ENCODE measurements around the gene SYTL3. TPM values are rescaled to one million over a fixed set of nuclear protein-coding genes. Genes with fewer than 3 reads are reported as not detected.
"Not testable (repeated sequence)": the region's sequence is repeated elsewhere in the genome, so short reads cannot be mapped to it uniquely, and the experiment has no call there.

Gene SYTL3
- total and polyA plus RNA-seq, 4 donors, result 2.0 to 4.6 (median 3.2) TPM

DNA sequence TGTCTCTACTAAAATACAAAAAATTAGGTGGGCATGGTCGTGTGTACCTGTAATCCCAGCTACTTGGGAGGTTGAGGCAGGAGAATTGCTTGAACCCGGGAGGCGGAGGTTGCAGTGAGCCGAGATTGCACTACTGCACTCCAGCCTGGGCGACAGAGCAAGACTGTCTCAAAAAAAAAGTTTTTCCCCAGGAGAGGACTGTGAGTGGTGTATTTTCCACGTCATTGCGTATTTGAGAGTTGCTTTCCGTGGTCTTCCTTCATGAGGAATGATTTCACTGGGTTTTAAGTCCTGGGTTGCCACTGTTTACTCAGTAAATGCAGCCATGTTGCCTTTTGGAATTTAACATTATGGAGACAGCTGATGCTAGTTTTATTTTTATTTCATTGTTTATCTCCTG is 22.3 kb downstream of the SYTL3 start:
- H3K27me3 ChIP-seq (ENCODE audit: control insufficient read depth, insufficient read depth, low read length); H3K9me3 ChIP-seq (ENCODE audit: control insufficient read depth, insufficient read depth, low read length); H3K4me1 ChIP-seq (ENCODE audit: control insufficient read depth, insufficient read depth, low read length); H3K27ac ChIP-seq (ENCODE audit: low read depth, low read length); H3K36me3 ChIP-seq (ENCODE audit: control insufficient read depth, insufficient read depth, low read length); DNase-seq (ENCODE audit: low read depth in 4 of 6, low spot score in 6 of 6); H3K4me3 ChIP-seq (ENCODE audit: low read depth, low read length): not testable (repeated sequence)
- 84% methylated on average over 4 of the region's 8 CpGs for WGBS (ENCODE audit: insufficient coverage)

DNA sequence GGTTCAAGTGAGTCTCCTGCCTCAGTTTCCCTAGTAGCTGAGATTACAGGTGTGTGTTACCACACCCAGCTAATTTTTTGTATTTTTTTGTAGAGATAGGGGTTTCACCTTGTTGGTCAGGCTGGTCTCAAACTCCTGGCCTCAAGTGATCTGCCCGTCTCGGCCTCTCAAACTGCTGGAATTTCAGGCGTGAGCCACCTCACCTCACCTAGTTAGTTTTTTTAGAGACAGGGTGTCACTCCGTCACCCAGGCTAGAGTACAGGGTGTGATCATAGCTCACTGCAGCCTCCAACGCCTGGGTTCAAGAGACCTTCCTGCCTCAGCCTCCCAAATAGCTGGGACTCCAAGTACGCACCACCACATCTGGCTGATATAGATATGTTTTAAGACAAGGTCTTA is 22.9 kb downstream of the SYTL3 start:
- H3K4me3 ChIP-seq (ENCODE audit: low read depth, low read length), result no peak overlapping the region
- H3K27me3 ChIP-seq (ENCODE audit: control insufficient read depth, insufficient read depth, low read length), result no peaks in the 10 kb centered on the region
- no peaks in the 10 kb centered on the region for H3K9me3 ChIP-seq (ENCODE audit: control insufficient read depth, insufficient read depth, low read length)
- no peaks in the 10 kb centered on the region for H3K4me1 ChIP-seq (ENCODE audit: control insufficient read depth, insufficient read depth, low read length)
- no peak overlapping the region for H3K27ac ChIP-seq (ENCODE audit: low read depth, low read length)
- no peaks in the 10 kb centered on the region for H3K36me3 ChIP-seq (ENCODE audit: control insufficient read depth, insufficient read depth, low read length)
- 100% methylated on average over 2 of the region's 6 CpGs for WGBS (ENCODE audit: insufficient coverage)
- no peak for DNase-seq (ENCODE audit: low read depth in 4 of 6, low spot score in 6 of 6)

DNA sequence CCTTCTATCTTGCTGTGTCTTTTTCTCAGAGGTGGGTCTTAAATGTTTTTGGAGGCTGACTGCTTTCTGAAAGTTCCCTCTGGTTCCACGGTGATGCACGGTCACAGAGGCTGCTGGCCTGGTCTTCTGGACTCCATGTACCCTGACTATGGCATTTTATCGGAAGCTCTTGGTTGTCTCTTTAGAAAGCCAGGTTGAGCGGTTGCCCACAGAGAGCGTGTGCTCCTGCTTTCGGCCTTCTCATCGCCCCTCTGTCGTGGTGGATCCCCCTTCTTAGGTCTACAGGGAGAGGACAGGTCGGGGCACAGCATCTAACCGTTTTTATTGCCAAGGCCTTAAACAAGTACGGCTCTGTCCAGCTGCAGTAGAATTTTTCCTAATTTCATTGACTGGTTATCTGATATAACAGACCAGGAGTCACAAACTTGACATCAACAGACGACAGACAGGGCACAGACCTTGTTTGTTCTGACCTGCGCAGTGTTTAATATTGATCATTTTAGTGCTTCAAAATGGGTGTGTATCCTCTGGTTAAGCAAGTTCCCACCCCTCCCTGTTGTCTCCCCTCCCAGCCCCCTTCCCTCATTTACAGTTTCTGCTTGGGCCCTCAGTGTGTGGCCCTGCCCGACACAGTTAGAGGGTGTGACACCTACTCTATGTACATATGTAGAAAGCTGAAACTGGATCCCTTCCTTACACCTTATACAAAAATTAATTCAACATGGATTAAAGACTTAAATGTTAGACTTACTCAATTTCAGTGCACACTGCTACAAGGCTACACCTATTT is 24.7 kb downstream of the SYTL3 start:
- H3K36me3 ChIP-seq (ENCODE audit: control insufficient read depth, insufficient read depth, low read length), result no peaks in the 10 kb centered on the region
- no peak for DNase-seq (ENCODE audit: low read depth in 4 of 6, low spot score in 6 of 6)
- no peaks in the 10 kb centered on the region for H3K9me3 ChIP-seq (ENCODE audit: control insufficient read depth, insufficient read depth, low read length)
- WGBS (ENCODE audit: insufficient coverage), result 95% methylated on average over 8 of the region's 14 CpGs
- no peaks in the 10 kb centered on the region for H3K4me1 ChIP-seq (ENCODE audit: control insufficient read depth, insufficient read depth, low read length)
- H3K4me3 ChIP-seq (ENCODE audit: low read depth, low read length), result no peak overlapping the region
- no peak overlapping the region for H3K27ac ChIP-seq (ENCODE audit: low read depth, low read length)
- H3K27me3 ChIP-seq (ENCODE audit: control insufficient read depth, insufficient read depth, low read length), result no peaks in the 10 kb centered on the region

DNA sequence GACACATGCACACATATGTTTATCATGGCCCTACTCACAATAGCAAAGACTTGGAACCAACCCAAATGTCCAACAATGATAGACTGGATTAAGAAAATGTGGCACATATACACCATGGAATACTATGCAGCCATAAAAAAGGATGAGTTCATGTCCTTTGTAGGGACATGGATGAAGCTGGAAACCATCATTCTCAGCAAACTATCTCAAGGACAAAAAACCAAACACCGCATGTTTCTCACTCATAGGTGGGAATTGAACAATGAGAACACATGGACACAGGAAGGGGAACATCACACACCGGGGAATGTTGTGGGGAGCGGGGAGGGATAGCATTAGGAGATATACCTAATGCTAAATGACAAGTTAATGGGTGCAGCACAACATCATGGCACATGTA is 27.2 kb downstream of the SYTL3 start:
- not testable (repeated sequence) for H3K36me3 ChIP-seq (ENCODE audit: control insufficient read depth, insufficient read depth, low read length); H3K9me3 ChIP-seq (ENCODE audit: control insufficient read depth, insufficient read depth, low read length); H3K27ac ChIP-seq (ENCODE audit: low read depth, low read length); H3K27me3 ChIP-seq (ENCODE audit: control insufficient read depth, insufficient read depth, low read length); H3K4me3 ChIP-seq (ENCODE audit: low read depth, low read length); DNase-seq (ENCODE audit: low read depth in 4 of 6, low spot score in 6 of 6); H3K4me1 ChIP-seq (ENCODE audit: control insufficient read depth, insufficient read depth, low read length)
- WGBS (ENCODE audit: insufficient coverage), result no CpG with 5 or more reads among the region's 3 CpGs

DNA sequence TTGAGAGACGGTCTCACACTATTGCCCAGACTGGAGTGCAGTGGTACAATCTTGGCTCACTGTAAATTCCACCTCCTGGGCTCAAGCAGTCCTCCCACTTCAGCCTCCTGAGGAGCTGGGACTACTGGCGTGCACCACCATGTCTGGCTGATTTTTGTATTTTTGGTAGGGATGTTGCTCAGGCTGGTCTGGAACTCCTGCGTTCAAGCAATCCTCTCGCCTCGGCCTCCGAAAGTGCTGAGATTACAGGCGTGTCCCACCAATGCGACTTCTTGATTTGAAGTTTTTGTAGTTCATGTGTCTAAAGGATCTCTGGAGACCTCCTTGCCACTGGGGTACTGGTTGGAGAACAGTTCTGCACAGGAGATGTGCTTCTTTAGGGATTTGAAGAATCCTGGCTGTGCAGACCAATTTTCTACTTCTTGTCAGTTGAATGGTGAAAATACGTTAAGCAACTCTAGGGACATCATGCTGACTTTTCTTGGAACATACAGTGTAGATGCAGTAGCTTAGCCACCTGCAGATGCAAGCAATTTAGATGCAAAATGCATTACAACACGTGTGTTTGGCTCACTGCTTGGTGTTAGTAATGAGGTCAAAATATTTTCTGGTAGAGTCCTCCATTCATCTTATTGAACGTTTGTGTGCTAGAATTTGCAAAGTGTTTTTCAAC is 28.2 kb downstream of the SYTL3 start:
- Histone ChIP-seq H3K36me3 (ENCODE audit: control insufficient read depth, insufficient read depth, low read length) (no peaks in the 10 kb centered on the region), H3K27me3 (ENCODE audit: control insufficient read depth, insufficient read depth, low read length) (no peaks in the 10 kb centered on the region), H3K4me1 (ENCODE audit: control insufficient read depth, insufficient read depth, low read length) (no peaks in the 10 kb centered on the region), H3K9me3 (ENCODE audit: control insufficient read depth, insufficient read depth, low read length) (no peaks in the 10 kb centered on the region), H3K4me3 (ENCODE audit: low read depth, low read length) (no peak overlapping the region), H3K27ac (ENCODE audit: low read depth, low read length) (no peak overlapping the region)
- peak in 1 of 6 donors; percentile 72 for DNase-seq (ENCODE audit: low read depth in 4 of 6, low spot score in 6 of 6)
- WGBS (ENCODE audit: insufficient coverage), result 76% methylated on average over 8 of the region's 11 CpGs

DNA sequence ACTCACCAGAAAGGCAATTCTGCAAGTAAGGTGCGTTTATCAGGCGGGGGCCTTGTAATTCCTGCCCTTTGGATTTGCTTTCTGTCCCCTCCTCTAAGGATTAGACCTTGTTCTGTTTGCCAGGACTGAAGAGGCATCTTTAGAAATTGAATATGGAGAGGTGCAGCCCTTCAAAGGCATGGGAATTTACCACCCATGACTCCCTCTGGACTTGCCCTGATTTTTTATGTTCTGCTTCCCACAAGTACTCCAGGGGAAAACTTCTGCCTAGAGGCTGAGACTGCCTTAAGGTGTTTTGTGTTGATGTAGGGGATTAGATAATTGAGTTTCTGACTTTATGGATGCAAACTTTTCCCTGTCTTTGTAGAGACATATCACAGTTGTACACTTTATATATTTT is 30.2 kb downstream of the SYTL3 start:
- WGBS (ENCODE audit: insufficient coverage), result 86% methylated on average over 1 of the region's 2 CpGs

DNA sequence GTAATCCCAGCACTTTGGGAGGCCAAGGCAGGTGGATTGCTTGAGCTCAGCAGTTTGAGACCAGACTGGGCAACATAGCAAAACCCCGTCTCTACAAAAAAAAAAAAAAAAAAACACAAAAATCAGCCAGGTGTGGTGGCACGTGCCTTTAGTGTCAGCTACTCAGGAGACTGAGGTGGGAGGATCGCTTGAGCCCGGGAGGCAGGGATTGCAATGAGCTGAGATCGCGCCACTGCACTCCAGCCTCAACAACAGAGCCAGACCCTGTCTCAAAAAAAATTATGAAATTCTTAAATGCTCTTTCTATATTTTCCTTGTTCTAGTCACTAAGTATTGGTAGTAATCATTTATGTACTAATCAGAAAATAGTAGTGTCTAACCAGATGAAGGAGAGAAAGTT is 30.6 kb downstream of the SYTL3 start:
- WGBS (ENCODE audit: insufficient coverage), result no CpG with 5 or more reads among the region's 6 CpGs
- H3K27me3 ChIP-seq (ENCODE audit: control insufficient read depth, insufficient read depth, low read length), result no peaks in the 10 kb centered on the region
- no peaks in the 10 kb centered on the region for H3K9me3 ChIP-seq (ENCODE audit: control insufficient read depth, insufficient read depth, low read length)
- H3K4me3 ChIP-seq (ENCODE audit: low read depth, low read length), result no peak overlapping the region
- no peaks in the 10 kb centered on the region for H3K4me1 ChIP-seq (ENCODE audit: control insufficient read depth, insufficient read depth, low read length)
- H3K36me3 ChIP-seq (ENCODE audit: control insufficient read depth, insufficient read depth, low read length), result no peaks in the 10 kb centered on the region
- DNase-seq (ENCODE audit: low read depth in 4 of 6, low spot score in 6 of 6), result no peak
- no peak overlapping the region for H3K27ac ChIP-seq (ENCODE audit: low read depth, low read length)

More for the DNA sequence above, 30.2 kb downstream of the SYTL3 start:
- Histone ChIP-seq H3K4me1 (ENCODE audit: control insufficient read depth, insufficient read depth, low read length) (no peaks in the 10 kb centered on the region), H3K27ac (ENCODE audit: low read depth, low read length) (no peak overlapping the region), H3K9me3 (ENCODE audit: control insufficient read depth, insufficient read depth, low read length) (no peaks in the 10 kb centered on the region), H3K36me3 (ENCODE audit: control insufficient read depth, insufficient read depth, low read length) (no peaks in the 10 kb centered on the region), H3K27me3 (ENCODE audit: control insufficient read depth, insufficient read depth, low read length) (no peaks in the 10 kb centered on the region), H3K4me3 (ENCODE audit: low read depth, low read length) (no peak overlapping the region)
- no peak for DNase-seq (ENCODE audit: low read depth in 4 of 6, low spot score in 6 of 6)

DNA sequence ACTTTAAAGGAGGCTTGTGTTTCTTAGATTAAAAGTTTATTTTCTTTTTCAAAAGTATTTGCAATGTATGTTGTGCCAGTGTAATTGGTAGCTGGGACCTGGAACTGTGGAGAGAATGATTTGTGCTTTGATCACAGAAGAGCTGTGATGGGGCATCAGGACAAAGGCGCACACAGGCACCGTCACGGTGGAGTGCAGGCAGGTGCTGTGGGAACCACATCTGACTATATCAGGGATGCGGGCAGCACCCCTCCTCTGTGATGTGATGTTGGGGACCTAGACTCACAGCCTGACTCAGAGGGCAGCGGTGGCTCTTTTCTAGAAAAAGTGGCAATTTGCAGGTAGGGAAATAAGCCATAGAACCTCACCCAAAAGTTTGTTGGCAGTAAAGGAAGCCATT is 34.5 kb downstream of the SYTL3 start:
- DNase-seq (ENCODE audit: low read depth in 4 of 6, low spot score in 6 of 6), result no peak
- Histone ChIP-seq H3K9me3 (ENCODE audit: control insufficient read depth, insufficient read depth, low read length) (no peaks in the 10 kb centered on the region), H3K27me3 (ENCODE audit: control insufficient read depth, insufficient read depth, low read length) (no peaks in the 10 kb centered on the region), H3K36me3 (ENCODE audit: control insufficient read depth, insufficient read depth, low read length) (no peaks in the 10 kb centered on the region), H3K4me1 (ENCODE audit: control insufficient read depth, insufficient read depth, low read length) (no peaks in the 10 kb centered on the region), H3K27ac (ENCODE audit: low read depth, low read length) (no peak overlapping the region), H3K4me3 (ENCODE audit: low read depth, low read length) (no peak overlapping the region)
- 84% methylated on average over 2 of the region's 5 CpGs for WGBS (ENCODE audit: insufficient coverage)

DNA sequence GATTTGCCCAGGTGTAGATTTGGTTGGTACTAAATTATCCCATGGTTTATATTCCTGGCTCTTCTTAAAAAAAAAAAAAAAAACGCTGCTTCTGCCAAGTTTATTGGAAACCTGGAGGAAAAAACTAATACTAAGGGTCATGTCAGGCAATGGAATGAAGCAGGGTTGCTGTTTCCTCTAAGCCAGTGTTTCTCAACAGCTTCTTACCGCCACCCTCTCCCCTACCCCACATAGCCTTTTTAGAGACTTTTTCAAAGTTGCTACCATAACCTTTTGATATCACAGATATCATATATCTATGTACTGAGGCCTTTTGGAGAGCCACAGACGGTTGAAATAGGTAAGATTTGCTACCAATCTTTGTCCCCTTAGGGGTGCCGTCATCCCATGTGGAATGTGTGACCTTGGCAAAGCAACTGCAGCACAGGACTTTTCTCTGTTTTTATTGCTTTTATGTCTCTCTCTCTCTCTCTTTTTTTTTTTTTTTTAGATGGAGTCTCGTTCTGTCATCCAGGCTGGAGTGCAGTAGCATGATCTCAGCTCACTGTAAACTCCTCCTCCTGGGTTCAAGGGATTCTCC is 35.0 kb downstream of the SYTL3 start:
- WGBS (ENCODE audit: insufficient coverage), result 100% methylated on average over 1 of the region's 5 CpGs
- Histone ChIP-seq H3K9me3 (ENCODE audit: control insufficient read depth, insufficient read depth, low read length) (no peaks in the 10 kb centered on the region), H3K4me1 (ENCODE audit: control insufficient read depth, insufficient read depth, low read length) (no peaks in the 10 kb centered on the region), H3K27me3 (ENCODE audit: control insufficient read depth, insufficient read depth, low read length) (no peaks in the 10 kb centered on the region), H3K36me3 (ENCODE audit: control insufficient read depth, insufficient read depth, low read length) (no peaks in the 10 kb centered on the region), H3K4me3 (ENCODE audit: low read depth, low read length) (no peak overlapping the region), H3K27ac (ENCODE audit: low read depth, low read length) (no peak overlapping the region)
- no peak for DNase-seq (ENCODE audit: low read depth in 4 of 6, low spot score in 6 of 6)

DNA sequence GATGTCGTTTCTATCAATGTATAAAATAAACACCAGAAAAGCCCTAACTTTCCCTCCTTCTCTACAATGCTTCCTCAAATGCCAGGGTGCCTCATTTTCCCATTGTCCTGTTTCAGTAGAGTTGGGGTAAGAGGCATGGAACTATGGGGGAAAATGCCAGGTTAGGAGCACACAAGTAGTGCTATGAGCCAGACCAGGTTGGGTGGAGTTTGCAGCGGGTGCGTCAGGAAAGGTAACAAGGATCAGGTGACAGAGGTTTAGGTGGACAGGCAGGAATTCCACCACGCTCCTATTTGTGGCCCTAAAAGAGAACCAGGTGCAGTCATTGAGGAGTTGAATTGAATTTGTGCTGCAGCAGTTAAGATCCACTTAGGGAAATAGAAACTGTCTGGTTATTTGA is 36.5 kb downstream of the SYTL3 start:
- Histone ChIP-seq H3K36me3 (ENCODE audit: control insufficient read depth, insufficient read depth, low read length) (no peaks in the 10 kb centered on the region), H3K4me1 (ENCODE audit: control insufficient read depth, insufficient read depth, low read length) (no peaks in the 10 kb centered on the region), H3K27me3 (ENCODE audit: control insufficient read depth, insufficient read depth, low read length) (no peaks in the 10 kb centered on the region), H3K4me3 (ENCODE audit: low read depth, low read length) (no peak overlapping the region), H3K9me3 (ENCODE audit: control insufficient read depth, insufficient read depth, low read length) (no peaks in the 10 kb centered on the region), H3K27ac (ENCODE audit: low read depth, low read length) (no peak overlapping the region)
- DNase-seq (ENCODE audit: low read depth in 4 of 6, low spot score in 6 of 6), result no peak
- WGBS (ENCODE audit: insufficient coverage), result 81% methylated on average over 3 of the region's 4 CpGs

Measured in spinal cord (tissue), 10 donors.